ENCODE results near the gene CALU. TPM values are rescaled to one million over a fixed set of nuclear protein-coding genes. Genes with fewer than 3 reads are reported as not detected.
A peak's percentile ranks its signal among the peaks of the same experiment; 100 is the strongest.

CALU gene
- total RNA-seq, 1 donor from 2014 or later, result 516 TPM

DNA sequence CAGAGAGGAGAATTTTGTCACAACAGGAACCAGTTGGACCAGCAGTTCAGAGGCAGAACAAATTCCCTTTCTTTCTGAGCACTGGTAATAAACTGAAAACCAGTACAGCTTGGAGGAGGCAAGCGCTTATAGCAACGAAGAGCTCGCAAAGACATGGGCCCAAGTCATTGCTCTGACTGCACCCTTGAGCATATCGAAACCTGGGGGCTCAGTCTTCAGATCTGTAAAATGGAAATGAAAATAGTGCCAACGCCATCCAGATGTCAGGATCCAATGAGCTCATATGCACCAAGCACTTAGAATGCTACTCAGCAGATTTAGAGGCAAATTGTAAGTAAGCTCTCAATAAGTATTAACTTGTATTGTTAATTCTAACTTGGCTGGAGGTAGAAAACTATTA lies 14.4 kb upstream of the CALU start:
- no peaks in the 10 kb centered on the region for H3K27me3 Mint-ChIP-seq (ENCODE audit: unreplicated experiment)
- H3K27ac Mint-ChIP-seq (ENCODE audit: unreplicated experiment), result no peak overlapping the region
- no peaks in the 10 kb centered on the region for H3K9me3 Mint-ChIP-seq (ENCODE audit: unreplicated experiment)

GRCh38 chr7:128725531-128725930 lies 13.6 kb upstream of the CALU start:
- Mint-ChIP-seq H3K36me3 (ENCODE audit: unreplicated experiment) (no peaks in the 10 kb centered on the region), H3K9me3 (ENCODE audit: unreplicated experiment) (no peaks in the 10 kb centered on the region), H3K27ac (ENCODE audit: unreplicated experiment) (no peak overlapping the region), H3K27me3 (ENCODE audit: unreplicated experiment) (no peaks in the 10 kb centered on the region), H3K4me3 (ENCODE audit: unreplicated experiment) (no peak overlapping the region), H3K4me1 (ENCODE audit: unreplicated experiment) (peaks cover 26% of the 10 kb centered on the region)
- TF ChIP-seq, protein P1, sequence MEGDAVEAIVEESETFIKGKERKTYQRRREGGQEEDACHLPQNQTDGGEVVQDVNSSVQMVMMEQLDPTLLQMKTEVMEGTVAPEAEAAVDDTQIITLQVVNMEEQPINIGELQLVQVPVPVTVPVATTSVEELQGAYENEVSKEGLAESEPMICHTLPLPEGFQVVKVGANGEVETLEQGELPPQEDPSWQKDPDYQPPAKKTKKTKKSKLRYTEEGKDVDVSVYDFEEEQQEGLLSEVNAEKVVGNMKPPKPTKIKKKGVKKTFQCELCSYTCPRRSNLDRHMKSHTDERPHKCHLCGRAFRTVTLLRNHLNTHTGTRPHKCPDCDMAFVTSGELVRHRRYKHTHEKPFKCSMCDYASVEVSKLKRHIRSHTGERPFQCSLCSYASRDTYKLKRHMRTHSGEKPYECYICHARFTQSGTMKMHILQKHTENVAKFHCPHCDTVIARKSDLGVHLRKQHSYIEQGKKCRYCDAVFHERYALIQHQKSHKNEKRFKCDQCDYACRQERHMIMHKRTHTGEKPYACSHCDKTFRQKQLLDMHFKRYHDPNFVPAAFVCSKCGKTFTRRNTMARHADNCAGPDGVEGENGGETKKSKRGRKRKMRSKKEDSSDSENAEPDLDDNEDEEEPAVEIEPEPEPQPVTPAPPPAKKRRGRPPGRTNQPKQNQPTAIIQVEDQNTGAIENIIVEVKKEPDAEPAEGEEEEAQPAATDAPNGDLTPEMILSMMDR (IDR thresholded peaks at IDR 0.05), result no peak
- DNase-seq (ENCODE audit: extremely low spot score, unreplicated experiment), result no peak

More for the DNA sequence above, 14.4 kb upstream of the CALU start:
- Mint-ChIP-seq H3K36me3 (ENCODE audit: unreplicated experiment) (no peaks in the 10 kb centered on the region), H3K4me3 (ENCODE audit: unreplicated experiment) (no peak overlapping the region), H3K4me1 (ENCODE audit: unreplicated experiment) (peaks cover 26% of the 10 kb centered on the region)
- DNase-seq (ENCODE audit: extremely low spot score, unreplicated experiment), result no peak
- TF ChIP-seq, protein P1 (IDR thresholded peaks at IDR 0.05), result no peak

DNA sequence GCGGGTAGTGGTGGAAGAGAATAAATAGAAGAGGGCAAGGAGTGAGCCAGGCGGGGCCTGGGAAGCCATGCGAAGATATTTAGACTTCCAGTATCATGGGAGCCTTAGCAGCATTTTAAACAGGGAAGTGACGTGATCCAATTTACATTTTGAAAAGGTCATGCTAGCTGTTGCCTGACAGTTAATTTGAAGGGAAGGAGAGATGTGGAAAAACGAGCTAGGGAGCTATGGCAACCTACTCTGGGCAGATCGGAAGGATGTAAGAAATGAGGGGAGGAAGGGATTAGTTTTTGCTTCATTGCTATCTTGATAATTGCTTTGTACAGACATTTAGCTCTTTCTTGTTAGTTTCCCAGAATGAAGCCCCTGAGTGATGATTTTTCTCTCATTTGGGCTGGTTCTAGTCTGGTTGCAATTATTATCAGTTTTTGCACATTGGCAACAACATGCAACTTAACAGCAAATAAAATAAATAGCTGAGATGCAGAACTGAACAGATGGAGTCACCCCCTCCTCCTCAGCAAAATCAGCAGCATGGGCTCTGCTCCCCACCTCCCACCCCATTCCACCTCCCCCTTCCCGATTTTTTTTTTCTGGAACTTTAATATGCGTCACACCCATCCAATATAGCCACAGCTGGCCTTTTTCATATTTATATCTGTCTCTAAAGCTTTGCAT lies 13.0 kb upstream of the CALU start:
- no peak for DNase-seq (ENCODE audit: extremely low spot score, unreplicated experiment)
- TF ChIP-seq, protein P1 (IDR thresholded peaks at IDR 0.05), result no peak
- Mint-ChIP-seq H3K27ac (ENCODE audit: unreplicated experiment) (no peak overlapping the region), H3K4me1 (ENCODE audit: unreplicated experiment) (peaks cover 26% of the 10 kb centered on the region), H3K9me3 (ENCODE audit: unreplicated experiment) (no peaks in the 10 kb centered on the region), H3K36me3 (ENCODE audit: unreplicated experiment) (no peaks in the 10 kb centered on the region), H3K27me3 (ENCODE audit: unreplicated experiment) (no peaks in the 10 kb centered on the region), H3K4me3 (ENCODE audit: unreplicated experiment) (no peak overlapping the region)

- no peaks in the 10 kb centered on the region for H3K9me3 Mint-ChIP-seq (ENCODE audit: unreplicated experiment)
- no peak overlapping the region for H3K4me3 Mint-ChIP-seq (ENCODE audit: unreplicated experiment)
- H3K36me3 Mint-ChIP-seq (ENCODE audit: unreplicated experiment), result no peaks in the 10 kb centered on the region
- TF ChIP-seq, protein P1 (IDR thresholded peaks at IDR 0.05), result no peak
- no peak overlapping the region for H3K27ac Mint-ChIP-seq (ENCODE audit: unreplicated experiment)
- no peak for DNase-seq (ENCODE audit: extremely low spot score, unreplicated experiment)
- no peaks in the 10 kb centered on the region for H3K27me3 Mint-ChIP-seq (ENCODE audit: unreplicated experiment)
- peaks cover 26% of the 10 kb centered on the region for H3K4me1 Mint-ChIP-seq (ENCODE audit: unreplicated experiment)
Measured at GRCh38 chr7:128726737-128727072, 12.5 kb upstream of the CALU start.

DNA sequence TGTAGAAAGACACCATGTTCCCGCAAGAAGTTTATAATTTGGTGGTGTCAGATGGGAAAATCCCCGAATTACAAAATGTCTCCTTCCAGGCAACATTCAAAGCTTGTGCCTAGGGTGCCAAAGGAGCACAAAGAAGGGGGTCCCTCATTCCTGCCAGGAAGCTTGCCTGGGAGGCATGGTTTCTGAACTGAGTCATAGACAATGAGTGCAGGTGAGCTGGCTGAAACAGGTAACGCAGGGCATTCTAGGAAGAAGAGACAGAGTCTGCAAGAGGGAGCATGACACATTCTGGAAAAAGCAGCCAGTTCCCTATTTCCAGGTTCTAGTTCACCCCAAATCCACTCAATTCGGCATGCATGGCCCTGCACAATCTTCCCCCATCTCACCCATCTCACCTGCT lies 11.9 kb upstream of the CALU start:
- DNase-seq (ENCODE audit: extremely low spot score, unreplicated experiment), result no peak
- no peaks in the 10 kb centered on the region for H3K36me3 Mint-ChIP-seq (ENCODE audit: unreplicated experiment)
- H3K27ac Mint-ChIP-seq (ENCODE audit: unreplicated experiment), result peak overlapping the region; percentile 4
- H3K4me3 Mint-ChIP-seq (ENCODE audit: unreplicated experiment), result no peak overlapping the region
- no peaks in the 10 kb centered on the region for H3K9me3 Mint-ChIP-seq (ENCODE audit: unreplicated experiment)
- no peaks in the 10 kb centered on the region for H3K27me3 Mint-ChIP-seq (ENCODE audit: unreplicated experiment)
- TF ChIP-seq, protein P1 (IDR thresholded peaks at IDR 0.05), result no peak
- H3K4me1 Mint-ChIP-seq (ENCODE audit: unreplicated experiment), result peaks cover 26% of the 10 kb centered on the region
